Spinal cord (tissue), 10 donors: ENCODE measurements around the gene GKN2. TPM values are rescaled to one million over a fixed set of nuclear protein-coding genes. Genes with fewer than 3 reads are reported as not detected.

ENCODE experiments used
- DNase-seq, 6 donors: peaks; one replicate each; pipeline versions ENCODE4 v3.0.0 to v3.0.0-alpha.2; 2013 to 2015; ENCODE audit warnings: low spot score in 6 of 6, low read depth in 4 of 6
- H3K27ac ChIP-seq: one replicate; pipeline ENCODE4 v1.5.1; 2013; ENCODE audit warnings: low read depth, low read length, control low read depth
- H3K27me3 ChIP-seq: one replicate; pipeline ENCODE4 v1.6.1; 2013; ENCODE audit warnings: low read length; ENCODE audit not compliant: control insufficient read depth, insufficient read depth
- H3K36me3 ChIP-seq: one replicate; pipeline ENCODE4 v1.6.1; 2013; ENCODE audit warnings: low read length; ENCODE audit not compliant: control insufficient read depth, insufficient read depth
- H3K4me1 ChIP-seq: one replicate; pipeline ENCODE4 v1.6.1; 2013; ENCODE audit warnings: low read length; ENCODE audit not compliant: control insufficient read depth, insufficient read depth
- H3K4me3 ChIP-seq: one replicate; pipeline ENCODE4 v1.5.1; 2013; ENCODE audit warnings: low read depth, low read length, control low read depth
- H3K9me3 ChIP-seq: one replicate; pipeline ENCODE4 v1.6.1; 2013; ENCODE audit warnings: low read length; ENCODE audit not compliant: control insufficient read depth, insufficient read depth
- WGBS: methylation state at CpG from one replicate; pipeline ENCODE4 v1.1.5; 2013; ENCODE audit warnings: missing lambda C conversion rate; ENCODE audit not compliant: insufficient coverage; 5-methylcytosine and 5-hydroxymethylcytosine counted together
- polyA plus RNA-seq, 2 donors: library from polyadenylated mRNA; unstranded; fragments of 120-200 nt; gene quantifications; one replicate each; pipeline ENCODE4 v1.2.1, GENCODE V29; 2013; ENCODE audit not compliant: insufficient read length in 2 of 2
- total RNA-seq, 2 donors: library from RNA; depleted of rRNA in 1 of 2; stranded (reverse); fragments of 120-200 nt in 1 of 2; fragments of >200 nt in 1 of 2; gene quantifications; one replicate each; pipeline versions ENCODE4 v1.2.3 to v1.2.4, GENCODE V29; 2013 to 2014
- donor health status: healthy.

The GKN2 gene
- total and polyA plus RNA-seq, 4 donors = not detected

DNA sequence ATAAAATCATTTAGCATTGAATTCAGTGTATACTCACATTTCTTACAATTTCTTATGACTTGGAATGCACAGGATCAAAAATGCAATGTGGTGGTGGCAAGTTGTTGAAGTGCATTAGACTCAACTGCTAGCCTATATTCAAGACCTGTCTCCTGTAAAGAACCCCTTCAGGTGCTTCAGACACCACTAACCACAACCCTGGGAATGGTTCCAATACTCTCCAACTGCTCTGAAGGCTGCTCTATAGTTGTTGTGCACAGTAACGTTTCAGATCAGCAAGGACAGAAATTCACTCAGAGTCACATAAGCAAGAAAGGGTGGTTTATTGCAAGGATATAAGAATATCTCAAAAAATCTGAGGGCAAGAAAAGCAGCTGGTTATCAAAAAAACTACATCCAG, 28.3 kb upstream of the GKN2 start:
- H3K36me3 ChIP-seq = no peaks in the 10 kb centered on the region
- no peak for DNase-seq
- H3K27ac ChIP-seq = no peak overlapping the region
- H3K4me3 ChIP-seq = no peak overlapping the region
- WGBS = no CpG with 5 or more reads among the region's 1 CpG
- no peaks in the 10 kb centered on the region for H3K27me3 ChIP-seq
- H3K9me3 ChIP-seq = no peaks in the 10 kb centered on the region
- H3K4me1 ChIP-seq = no peaks in the 10 kb centered on the region

DNA sequence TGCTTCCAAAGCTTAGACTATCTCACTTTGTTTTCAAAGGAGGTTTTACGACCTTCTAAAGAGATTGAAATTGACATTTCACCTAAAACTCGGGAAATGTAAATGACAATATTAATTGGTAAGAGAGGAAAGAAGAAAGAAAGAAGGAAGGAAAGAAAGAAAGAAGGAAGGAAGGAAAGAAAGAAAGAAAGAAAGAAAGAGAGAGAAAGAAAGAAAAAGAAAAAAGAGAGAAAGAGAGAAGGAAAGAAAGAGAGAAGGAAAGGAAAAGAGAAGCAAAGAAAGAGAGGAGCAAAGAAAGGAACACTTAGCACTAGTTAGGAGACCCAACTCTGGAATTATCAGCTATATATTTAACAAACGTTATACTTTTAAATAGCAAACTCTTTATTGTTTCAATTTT, 25.4 kb upstream of the GKN2 start:
- Histone ChIP-seq H3K36me3 (no peaks in the 10 kb centered on the region), H3K9me3 (no peaks in the 10 kb centered on the region), H3K4me3 (no peak overlapping the region), H3K27ac (no peak overlapping the region), H3K4me1 (no peaks in the 10 kb centered on the region), H3K27me3 (no peaks in the 10 kb centered on the region)
- no CpG with 5 or more reads among the region's 3 CpGs for WGBS
- DNase-seq = no peak

DNA sequence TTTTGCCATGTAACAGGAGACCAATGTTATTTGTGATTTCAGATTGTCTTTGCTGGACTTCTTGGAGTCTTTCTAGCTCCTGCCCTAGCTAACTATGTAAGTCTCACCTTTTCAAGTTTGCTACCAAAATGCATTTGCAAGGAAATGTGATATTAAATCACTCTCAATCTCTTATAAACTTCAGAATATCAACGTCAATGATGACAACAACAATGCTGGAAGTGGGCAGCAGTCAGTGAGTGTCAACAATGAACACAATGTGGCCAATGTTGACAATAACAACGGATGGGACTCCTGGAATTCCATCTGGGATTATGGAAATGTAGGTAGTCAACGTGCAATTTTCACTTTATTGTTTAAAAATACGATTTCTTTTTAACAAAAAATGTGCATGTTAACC, 24.8 kb upstream of the GKN2 start:
- 80% methylated on average over 1 of the region's 4 CpGs for WGBS
- H3K36me3 ChIP-seq = no peaks in the 10 kb centered on the region
- no peaks in the 10 kb centered on the region for H3K9me3 ChIP-seq
- no peak overlapping the region for H3K27ac ChIP-seq
- H3K4me1 ChIP-seq = no peaks in the 10 kb centered on the region
- H3K27me3 ChIP-seq = no peaks in the 10 kb centered on the region
- H3K4me3 ChIP-seq = no peak overlapping the region
- DNase-seq = no peak

DNA sequence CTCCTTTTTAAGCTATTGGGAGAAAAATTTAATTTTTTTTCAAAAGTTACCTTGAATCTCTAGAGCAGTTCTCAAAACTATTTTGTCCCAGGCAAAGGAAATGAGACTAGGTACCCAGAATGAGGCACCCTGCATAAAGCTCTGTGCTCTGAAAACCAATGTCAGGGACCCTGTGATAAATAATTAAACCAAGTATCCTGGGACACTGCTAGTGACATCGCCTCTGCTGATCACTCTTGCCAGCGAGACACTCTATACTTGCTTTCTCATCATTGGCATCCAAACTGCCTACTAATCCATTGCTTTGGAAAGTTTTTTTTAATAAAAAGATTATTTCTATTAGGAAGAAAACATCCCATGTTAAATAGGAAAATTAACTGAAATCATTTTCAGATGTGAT, 23.2 kb upstream of the GKN2 start:
- no peaks in the 10 kb centered on the region for H3K36me3 ChIP-seq
- no peak overlapping the region for H3K4me3 ChIP-seq
- H3K27me3 ChIP-seq = no peaks in the 10 kb centered on the region
- no peak overlapping the region for H3K27ac ChIP-seq
- no CpG with 5 or more reads among the region's 2 CpGs for WGBS
- H3K9me3 ChIP-seq = no peaks in the 10 kb centered on the region
- DNase-seq = no peak
- no peaks in the 10 kb centered on the region for H3K4me1 ChIP-seq

DNA sequence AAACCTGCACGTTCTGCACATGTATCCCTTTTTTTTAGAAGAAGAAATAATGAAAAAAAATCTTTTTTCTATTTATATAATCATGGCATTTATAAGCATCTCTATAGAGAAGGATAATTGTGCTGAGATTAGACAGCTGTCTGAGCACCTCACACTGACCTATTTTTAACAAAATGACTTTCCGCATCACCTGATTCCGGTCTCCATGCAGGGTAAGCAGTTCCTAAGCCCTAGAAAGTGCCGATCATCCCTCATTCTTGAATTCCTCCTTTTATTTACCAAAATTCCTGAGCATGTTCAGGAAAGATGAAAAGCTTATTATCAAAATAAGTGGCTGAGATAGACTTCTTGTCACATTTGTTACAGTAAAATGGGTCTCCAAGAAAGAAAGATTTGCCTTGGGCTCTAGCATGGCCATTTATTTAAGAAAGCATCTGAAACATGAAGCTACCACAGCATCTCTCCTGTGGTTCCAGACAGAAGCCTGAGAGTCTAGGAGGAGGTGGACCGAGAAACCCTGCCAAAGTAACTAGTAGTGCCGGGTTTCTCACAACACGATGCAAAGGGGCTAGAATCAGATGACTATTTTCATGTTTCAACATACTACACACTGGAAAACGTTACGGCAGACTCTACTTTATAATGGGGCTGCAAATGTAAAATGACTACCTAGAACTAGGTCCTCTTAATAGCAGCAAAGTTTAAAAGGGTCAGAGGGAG, 22.4 kb upstream of the GKN2 start:
- Histone ChIP-seq H3K9me3 (no peaks in the 10 kb centered on the region), H3K27ac (no peak overlapping the region), H3K4me1 (no peaks in the 10 kb centered on the region), H3K4me3 (no peak overlapping the region), H3K27me3 (no peaks in the 10 kb centered on the region), H3K36me3 (no peaks in the 10 kb centered on the region)
- DNase-seq = no peak
- WGBS = 100% methylated on average over 2 of the region's 9 CpGs

DNA sequence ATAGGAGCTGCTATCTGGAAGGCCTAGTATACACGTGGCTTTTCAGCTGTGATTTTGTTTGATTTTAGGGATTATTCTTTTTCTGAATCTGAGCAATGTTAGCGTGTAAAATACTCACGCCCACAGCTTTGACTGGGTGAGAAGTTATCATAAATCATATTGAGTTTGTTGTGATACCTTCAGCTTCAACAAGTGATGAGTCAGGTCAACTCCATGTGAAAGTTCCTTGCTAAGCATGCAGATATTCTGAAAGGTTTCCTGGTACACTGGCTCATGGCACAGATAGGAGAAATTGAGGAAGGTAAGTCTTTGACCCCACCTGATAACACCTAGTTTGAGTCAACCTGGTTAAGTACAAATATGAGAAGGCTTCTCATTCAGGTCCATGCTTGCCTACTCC, 21.6 kb upstream of the GKN2 start, which contains the start of gene GKN1:
TSS of gene GKN1 (plus strand) at position 386 of the 400 bp plus-strand sequence. CDS start 42 bp downstream, outside the sequence.
- WGBS = no CpG with 5 or more reads among the region's 3 CpGs

DNA sequence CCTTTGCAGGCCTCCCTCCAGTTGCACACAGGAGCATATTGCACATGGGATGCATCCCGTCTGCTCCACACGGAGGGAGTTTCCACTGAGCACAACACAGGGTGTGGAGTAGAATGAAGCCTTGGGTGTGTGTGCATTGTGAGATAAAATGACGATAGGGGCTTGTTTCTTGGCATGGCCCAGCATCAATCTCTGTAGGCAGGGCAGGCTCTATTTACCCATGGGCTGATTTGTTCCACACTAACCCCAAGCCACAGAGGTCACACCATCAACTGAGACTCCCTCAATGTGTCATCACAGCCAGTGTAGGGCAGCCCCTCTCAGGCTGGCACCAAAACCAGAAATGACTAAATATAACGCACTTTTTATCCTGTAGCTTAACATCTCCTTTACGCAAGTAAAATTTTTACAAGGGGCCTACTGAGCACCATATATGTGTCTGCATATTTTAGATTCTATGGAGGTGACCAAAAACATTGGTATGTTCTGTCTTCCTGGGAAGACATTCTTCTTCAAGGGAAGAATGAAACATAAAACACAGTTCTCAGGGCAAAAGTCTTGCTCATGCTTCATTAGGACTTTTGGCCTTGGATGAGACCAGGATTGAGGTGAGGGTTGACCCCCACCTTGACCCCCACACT, 19.0 kb upstream of the GKN2 start:
- Histone ChIP-seq H3K36me3 (no peaks in the 10 kb centered on the region), H3K27ac (no peak overlapping the region), H3K9me3 (no peaks in the 10 kb centered on the region), H3K27me3 (no peaks in the 10 kb centered on the region), H3K4me1 (no peaks in the 10 kb centered on the region), H3K4me3 (no peak overlapping the region)
- DNase-seq = no peak
- WGBS = 51% methylated on average over 3 of the region's 5 CpGs

More for the DNA sequence above, 21.6 kb upstream of the GKN2 start, which contains the start of gene GKN1:
- Histone ChIP-seq H3K4me3 (no peak within 1 kb of the TSS), H3K9me3 (no peaks in the 10 kb centered on the region), H3K36me3 (no peaks in the 10 kb centered on the region), H3K4me1 (no peaks in the 10 kb centered on the region), H3K27me3 (no peaks in the 10 kb centered on the region), H3K27ac (no peak within 1 kb of the TSS)
- no peak for DNase-seq

DNA sequence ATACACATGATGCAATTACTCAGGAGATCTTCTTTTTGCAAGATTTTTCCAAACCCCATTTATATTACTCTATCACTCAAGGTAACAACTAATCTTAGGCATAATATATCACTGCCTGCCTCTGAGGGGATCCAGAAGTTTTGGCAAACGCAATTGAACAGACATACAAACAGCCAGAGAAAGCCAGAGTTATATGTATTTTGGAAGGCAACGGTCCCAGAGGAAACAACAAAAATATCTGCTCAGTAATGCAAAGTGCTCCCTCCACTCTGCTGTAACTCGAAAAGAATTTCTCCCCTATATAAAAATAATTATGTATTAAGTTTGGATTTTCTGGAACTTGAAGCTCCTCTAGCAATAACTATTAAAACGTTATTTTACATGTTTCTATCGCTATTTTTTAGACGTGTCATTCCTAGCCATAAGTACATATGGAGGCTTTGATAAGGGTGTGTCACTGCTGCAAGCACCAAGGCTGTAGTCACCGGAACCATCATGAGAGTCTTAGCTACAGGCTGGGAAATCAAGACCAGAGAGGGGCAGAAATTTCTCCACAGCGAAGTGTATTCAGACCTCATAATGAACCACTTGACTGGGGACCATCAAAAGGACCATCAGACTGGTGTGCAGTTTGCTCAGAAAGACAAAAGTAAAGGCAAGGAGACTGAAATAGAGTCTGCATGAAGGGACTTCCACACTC, 18.0 kb upstream of the GKN2 start:
- Histone ChIP-seq H3K4me1 (no peaks in the 10 kb centered on the region), H3K4me3 (no peak overlapping the region), H3K27me3 (no peaks in the 10 kb centered on the region), H3K9me3 (no peaks in the 10 kb centered on the region), H3K27ac (no peak overlapping the region), H3K36me3 (no peaks in the 10 kb centered on the region)
- 90% methylated on average over 2 of the region's 8 CpGs for WGBS
- no peak for DNase-seq

DNA sequence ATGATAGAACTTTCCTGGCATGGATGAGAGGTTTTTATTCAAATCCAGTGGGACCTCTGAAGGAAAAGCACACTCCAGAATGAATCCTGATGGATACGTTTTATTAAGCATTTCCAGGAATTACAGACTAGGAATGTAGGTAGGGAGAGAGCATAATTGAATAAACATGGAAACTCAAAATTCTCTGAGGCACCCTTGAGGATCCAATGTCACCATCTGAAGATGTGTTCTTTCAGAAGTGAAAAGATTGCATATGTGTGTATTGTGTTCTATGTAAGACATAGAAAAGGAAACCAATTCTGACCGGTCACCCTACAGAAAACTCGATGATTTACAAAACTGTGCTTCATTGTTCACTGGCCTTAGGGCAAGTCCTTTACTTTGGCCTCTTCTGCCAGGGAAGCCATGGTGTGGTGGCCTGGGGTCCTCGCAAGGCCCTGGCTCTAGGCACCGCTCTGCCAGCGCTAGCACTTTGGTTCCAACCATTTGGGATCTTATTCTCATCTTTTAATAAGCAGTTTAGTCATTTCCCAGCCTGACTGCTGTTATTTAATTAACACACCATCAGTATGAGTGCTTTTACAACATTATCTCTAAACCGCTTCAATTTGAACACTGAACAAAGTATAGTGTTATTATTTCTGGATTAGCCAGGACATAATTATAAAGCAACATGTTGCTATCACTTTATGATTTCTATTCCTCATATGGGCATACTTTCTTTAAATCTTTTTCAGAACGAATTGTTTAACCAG, 17.2 kb upstream of the GKN2 start:
- H3K27me3 ChIP-seq = no peaks in the 10 kb centered on the region
- DNase-seq = peak in 1 of 6 donors; percentile 54
- 84% methylated on average over 7 of the region's 8 CpGs for WGBS
- H3K27ac ChIP-seq = no peak overlapping the region
- H3K4me1 ChIP-seq = no peaks in the 10 kb centered on the region
- no peaks in the 10 kb centered on the region for H3K36me3 ChIP-seq
- no peaks in the 10 kb centered on the region for H3K9me3 ChIP-seq
- H3K4me3 ChIP-seq = no peak overlapping the region
